ENCODE measurements around the gene CHERP. TPM values are rescaled to one million over a fixed set of nuclear protein-coding genes. Genes with fewer than 3 reads are reported as not detected.

CHERP gene
- total RNA-seq (2016; rRNA removed; fragmentation: Illumina TruSeq; extraction: Trizol) (4.3 and 9.1 TPM in 2 replicates), polyA plus RNA-seq (2011; rRNA removed) (5.4 and 5.9 TPM in 2 replicates), polyA minus RNA-seq (2011; rRNA and poly(A)+ RNA removed; ENCODE audit: low replicate concordance) (10.1 and 16.3 TPM in 2 replicates), Bru-seq, nascent RNA (percentile 82 among the genes with signal in this experiment), BruChase-seq, experiment 1, labeled RNA remaining after a 6-hour chase (percentile 98 among the genes with signal in this experiment), BruChase-seq, experiment 2, labeled RNA remaining after a 2-hour chase (percentile 97 among the genes with signal in this experiment)
- total RNA-seq (2016; cell fraction: cytosol; rRNA removed; fragmentation: Illumina TruSeq; extraction: Trizol; ENCODE audit: low read depth), result 3.8 and 4.0 TPM in 2 replicates
- 6.0 and 7.4 TPM in 2 replicates for total RNA-seq (2016; cell fraction: insoluble cytoplasmic fraction; rRNA removed; fragmentation: Illumina TruSeq; extraction: Trizol)
- total RNA-seq (2016; cell fraction: membrane; rRNA removed; fragmentation: Illumina TruSeq; extraction: Trizol), result 5.5 and 6.1 TPM in 2 replicates
- total RNA-seq (2016; cell fraction: nucleus; rRNA removed; fragmentation: Illumina TruSeq; extraction: Trizol), result 8.1 and 13.9 TPM in 2 replicates
- 2.9 and 3.2 TPM in 2 replicates for polyA plus RNA-seq (2011; cell fraction: cytosol; rRNA removed)
- 34.4 and 39.5 TPM in 2 replicates for polyA plus RNA-seq (2011; cell fraction: nucleus; rRNA removed)
- polyA plus RNA-seq (2012), result 20.4 and 25.1 TPM in 2 replicates
- 2.1 and 2.2 TPM in 2 replicates for polyA plus RNA-seq (2016; cell fraction: cytosol; fragmentation: Illumina TruSeq; extraction: Trizol; ENCODE audit: low read depth)
- polyA plus RNA-seq (2016; cell fraction: insoluble cytoplasmic fraction; fragmentation: Illumina TruSeq; extraction: Trizol; ENCODE audit: low read depth), result 19.7 and 26.9 TPM in 2 replicates
- polyA plus RNA-seq (2016; cell fraction: membrane; fragmentation: Illumina TruSeq; extraction: Trizol; ENCODE audit: low read depth), result 4.9 and 6.0 TPM in 2 replicates
- polyA plus RNA-seq (2016; cell fraction: nucleus; fragmentation: Illumina TruSeq; extraction: Trizol; ENCODE audit: insufficient read depth, low read depth), result 54.8 and 59.8 TPM in 2 replicates
- polyA minus RNA-seq (2011; cell fraction: cytosol; rRNA and poly(A)+ RNA removed), result 7.1 and 9.3 TPM in 2 replicates
- polyA minus RNA-seq (2011; cell fraction: nucleus; rRNA and poly(A)+ RNA removed), result 18.4 and 19.8 TPM in 2 replicates
- long read RNA-seq, experiment 1, full-length matches to known transcripts, result 1 of 9 reads
- long read RNA-seq, experiment 1, partial matches to known transcripts, result 5 of 9 reads
- long read RNA-seq, experiment 1, other reads (novel, unspliced or antisense), result 3 of 9 reads
- long read RNA-seq, experiment 2, full-length matches to known transcripts, result 13 of 53 reads
- long read RNA-seq, experiment 2, partial matches to known transcripts, result 15 of 53 reads
- long read RNA-seq, experiment 2, other reads (novel, unspliced or antisense), result 25 of 53 reads

GRCh38 chr19:16542045-16542909, at the start of gene CHERP:
Gene CHERP, minus strand, starts transcription at chr19:16542437. Its CDS starts 59 bp downstream, at chr19:16542378.
- Histone ChIP-seq H4K20me1 (ENCODE audit: insufficient read depth, low read length) (peaks cover 21% of the 10 kb centered on the region), H3K27ac (ENCODE audit: extremely low read length, insufficient read depth, low read length) (peak within 1 kb of the TSS; percentile 87), H3K4me3 (replicated peaks in 1 of 3; ENCODE audit: insufficient read depth in 1 of 3, low read depth in 2 of 3, low read length in 3 of 3) (peak within 1 kb of the TSS; percentile 86 to 99 (median 96)), H3K9ac (ENCODE audit: insufficient read depth, low read depth, low read length) (peak within 1 kb of the TSS; percentile 96), H3K4me1 (ENCODE audit: insufficient read depth, low read length) (peaks cover 32% of the 10 kb centered on the region), H3K4me2 (ENCODE audit: low read depth, low read length) (peak within 1 kb of the TSS; percentile 89), H2AFZ (ENCODE audit: low read length) (no peak within 1 kb of the TSS), H3K9me3 (ENCODE audit: low read length) (no peaks in the 10 kb centered on the region), H3K79me2 (ENCODE audit: insufficient read depth, low read length) (peaks cover 57% of the 10 kb centered on the region), H3K36me3 (replicated peaks in 1 of 2; ENCODE audit: control insufficient read depth in 1 of 2, insufficient read depth in 2 of 2, low read length in 2 of 2) (peaks cover 9 to 20% of the 10 kb centered on the region in 2 experiments), H3K27me3 (ENCODE audit: control insufficient read depth in 1 of 2, insufficient read depth in 2 of 2, low read length in 2 of 2) (no peaks in the 10 kb centered on the region; a peak in 1 of 5 replicates)
- intact Hi-C loops (cut with micrococcal nuclease; ENCODE audit: unreplicated experiment), result no loop called here
- CTCF ChIA-PET (ENCODE audit: low intra/inter-chr PET ratio, low total read pairs), result no interaction called here
- DNase-seq (ENCODE audit: low spot score) (peak; percentile 87), FAIRE-seq (no peak), ATAC-seq (peak; percentile 81)
- BruUV-seq (replicated peaks), result no TSS peak
- POLR2A ChIA-PET, result interaction anchor here (0.9 to 1.5 kb wide), 5 partner anchors 30 to 55 kb away, joined by 3 to 10 read pairs (median 4); partner anchors contain the start of genes C19orf44, CALR3 and SLC35E1
- WGBS (ENCODE audit: low lambda C conversion rate), result 3% methylated on average over 12 of the region's 108 CpGs
- in situ Hi-C loops (cut with HindIII; ENCODE audit: extremely low pct_ligation_motif_present, low pct_unique_long_range_greater_than_20kb), result no loop called here
- TF ChIP-seq FLYWCH1 (CRISPR knock-in tag; IDR thresholded peaks at IDR 0.05) (no peak), NR2F2 (IDR thresholded peaks at IDR 0.05; ENCODE audit: borderline replicate concordance, low read depth) (no peak), HMG20B (CRISPR knock-in tag; conservative IDR thresholded peaks at IDR 0.05) (no peak), DBP (CRISPR knock-in tag; IDR thresholded peaks at IDR 0.05; ENCODE audit: not compliant biosample characterization) (peak; percentile 27), ZNF232 (CRISPR knock-in tag; IDR thresholded peaks at IDR 0.05; ENCODE audit: borderline replicate concordance) (no peak), FOXM1 (CRISPR knock-in tag; IDR thresholded peaks at IDR 0.05) (no peak), BCL6 (CRISPR knock-in tag; IDR thresholded peaks at IDR 0.05) (0 out of 2 replicates have a peak, but pooled peaks have one; percentile 42), ARNT2 (CRISPR knock-in tag; IDR thresholded peaks at IDR 0.05; ENCODE audit: low read depth) (peak; percentile 84; the same call in 1 of the 2 replicates), REXO4 (CRISPR knock-in tag; IDR thresholded peaks at IDR 0.05; ENCODE audit: borderline replicate concordance) (no peak)
- TF ChIP-seq, protein P1, sequence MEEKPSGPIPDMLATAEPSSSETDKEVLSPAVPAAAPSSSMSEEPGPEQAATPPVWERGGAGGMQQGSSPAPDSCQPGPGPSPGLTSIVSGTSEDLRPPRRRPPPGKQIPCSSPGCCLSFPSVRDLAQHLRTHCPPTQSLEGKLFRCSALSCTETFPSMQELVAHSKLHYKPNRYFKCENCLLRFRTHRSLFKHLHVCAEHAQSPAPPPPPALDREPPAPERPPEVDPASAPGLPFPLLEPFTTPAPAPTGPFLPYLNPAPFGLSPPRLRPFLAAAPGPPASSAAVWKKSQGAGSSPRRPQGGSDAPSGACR (CRISPR knock-in tag; IDR thresholded peaks at IDR 0.05), result peak; percentile 77; the same call in 1 of the 2 replicates
- TF ChIP-seq, protein P2, sequence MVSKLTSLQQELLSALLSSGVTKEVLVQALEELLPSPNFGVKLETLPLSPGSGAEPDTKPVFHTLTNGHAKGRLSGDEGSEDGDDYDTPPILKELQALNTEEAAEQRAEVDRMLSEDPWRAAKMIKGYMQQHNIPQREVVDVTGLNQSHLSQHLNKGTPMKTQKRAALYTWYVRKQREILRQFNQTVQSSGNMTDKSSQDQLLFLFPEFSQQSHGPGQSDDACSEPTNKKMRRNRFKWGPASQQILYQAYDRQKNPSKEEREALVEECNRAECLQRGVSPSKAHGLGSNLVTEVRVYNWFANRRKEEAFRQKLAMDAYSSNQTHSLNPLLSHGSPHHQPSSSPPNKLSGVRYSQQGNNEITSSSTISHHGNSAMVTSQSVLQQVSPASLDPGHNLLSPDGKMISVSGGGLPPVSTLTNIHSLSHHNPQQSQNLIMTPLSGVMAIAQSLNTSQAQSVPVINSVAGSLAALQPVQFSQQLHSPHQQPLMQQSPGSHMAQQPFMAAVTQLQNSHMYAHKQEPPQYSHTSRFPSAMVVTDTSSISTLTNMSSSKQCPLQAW (CRISPR knock-in tag; IDR thresholded peaks at IDR 0.05), result no peak

All from HepG2 (cell line).